Body of pancreas (tissue), 4 donors: ENCODE results near the gene PRDM16. TPM values are rescaled to one million over a fixed set of nuclear protein-coding genes. Genes with fewer than 3 reads are reported as not detected.
A peak's percentile ranks its signal among the peaks of the same experiment; 100 is the strongest.

Experiments used
- ATAC-seq: fragments of 150-250 bp; one replicate; pipeline ENCODE4 v1.9.1; 2016
- DNase-seq, 4 donors: peaks; one replicate each; pipeline ENCODE4 v3.0.0-alpha.2; 2019
- H3K27ac ChIP-seq, 4 donors: fragments of 200-600 bp; sonication (generic); 1 replicate in 3 of 4; 2 replicates in 1 of 4; pipeline versions ENCODE4 v1.5.1 to v1.6.1; 2016 to 2019; ENCODE audit warnings: mild to moderate bottlenecking in 1 of 4, mixed read lengths in 1 of 4, moderate library complexity in 1 of 4
- H3K27me3 ChIP-seq, 2 donors: fragments of 200-600 bp; sonication (generic); one replicate each; pipeline ENCODE4 v1.6.0; 2016; ENCODE audit warnings: mild to moderate bottlenecking in 1 of 2
- H3K36me3 ChIP-seq, 2 donors: fragments of 200-600 bp; sonication (generic); replicated peaks in 1 of 2; 2 replicates each; pipeline ENCODE4 v1.5.1; 2016; ENCODE audit warnings: low read depth in 2 of 2; ENCODE audit not compliant: insufficient read depth in 1 of 2
- H3K4me1 ChIP-seq: fragments of 200-600 bp; sonication (generic); one replicate; pipeline ENCODE4 v1.6.0; 2016
- H3K4me3 ChIP-seq, 2 donors: fragments of 200-600 bp; sonication (generic); 1 replicate in 1 of 2; 2 replicates in 1 of 2; pipeline ENCODE4 v1.5.1; 2016 to 2019
- H3K9me3 ChIP-seq, 3 donors: fragments of 200-600 bp; sonication (generic); 1 replicate in 2 of 3; 2 replicates in 1 of 3; pipeline ENCODE4 v1.5.1; 2016
- CTCF ChIP-seq, 7 experiments: fragments of 450-650 bp in 4 of 7; fragments of 200-600 bp in 3 of 7; sonication (generic) in 3 of 7; IDR thresholded peaks; one replicate each; pipeline ENCODE4 v1.5.1; 2016 to 2019; ENCODE audit warnings: antibody characterized with exemption in 7 of 7
- POLR2A ChIP-seq, 3 donors: fragments of 450-650 bp; IDR thresholded peaks; one replicate each; pipeline ENCODE4 v1.6.1; 2016; ENCODE audit warnings: antibody characterized with exemption in 3 of 3, mild to moderate bottlenecking in 2 of 3
- WGBS, 2 donors: methylation state at CpG; one replicate each; pipeline ENCODE4 v1.1.5; 2017; 5-methylcytosine and 5-hydroxymethylcytosine counted together
- intact Hi-C: fragments of 100-400 bp; cut with DNase I; formaldehyde crosslinking; loops from one replicate; pipeline ENCODE4 v1.15.1; 2023
- total RNA-seq, 2 donors: library from RNA; depleted of rRNA; stranded (reverse); fragments of >200 nt; gene quantifications; one replicate each; pipeline ENCODE4 v1.1.0, GENCODE V29; 2016

Gene PRDM16
- total RNA-seq, 2 donors from 2014 or later = 15.2 to 16.6 TPM

DNA sequence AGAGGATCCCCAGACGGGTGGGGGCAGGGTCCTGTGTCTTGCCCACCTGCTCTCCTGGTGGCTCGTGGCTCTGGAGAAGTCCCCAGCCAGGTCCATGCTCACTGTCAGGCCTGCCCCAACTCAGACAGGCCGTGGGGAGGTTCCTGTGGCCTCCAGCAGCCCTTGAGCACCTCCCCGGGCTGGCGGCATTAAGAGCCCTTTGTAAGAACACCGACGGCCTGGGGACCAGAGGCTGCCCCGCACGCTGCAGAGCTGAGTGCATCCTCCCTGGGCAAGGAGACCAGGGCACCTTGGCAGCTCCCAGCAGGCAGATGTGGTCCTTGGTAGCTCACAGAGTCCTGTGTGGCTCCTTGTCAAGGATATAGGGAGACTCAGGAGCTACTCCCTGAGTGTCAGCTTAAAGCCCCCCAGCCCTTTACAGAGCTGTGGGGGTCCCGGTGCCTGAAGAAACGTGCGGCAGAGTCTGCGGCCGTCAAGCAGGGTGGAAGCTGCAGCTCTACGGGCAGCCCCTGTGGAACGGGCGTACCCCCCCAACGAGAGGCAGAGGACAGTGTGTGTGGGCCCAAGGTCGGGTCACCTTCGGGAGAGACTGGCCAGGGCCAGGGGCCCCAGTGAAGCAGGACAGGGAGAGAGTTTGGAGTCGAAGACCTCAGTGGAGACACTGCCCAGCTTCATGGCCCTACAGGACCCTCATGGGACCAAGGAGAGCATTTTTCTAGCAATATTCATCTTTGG is 118.6 kb downstream of the PRDM16 start:
- Histone ChIP-seq H3K4me3 (no peak overlapping the region), H3K9me3 (no peaks in the 10 kb centered on the region), H3K27ac (peak overlapping the region; percentile 71 to 82 (median 73)), H3K36me3 (no peaks in the 10 kb centered on the region), H3K27me3 (no peaks in the 10 kb centered on the region), H3K4me1 (peaks cover 40% of the 10 kb centered on the region)
- DNase-seq = no peak
- intact Hi-C loops = no loop called here
- 60 to 75% methylated on average over 12 to 21 of the region's 21 CpGs for WGBS, 2 donors
- ATAC-seq = no peak
- TF ChIP-seq POLR2A (IDR thresholded peaks at IDR 0.05) (no peak), CTCF (IDR thresholded peaks at IDR 0.05) (no peak)

- Histone ChIP-seq H3K36me3 (no peaks in the 10 kb centered on the region), H3K27me3 (no peaks in the 10 kb centered on the region), H3K27ac (peak overlapping the region; percentile 71 to 82 (median 73)), H3K4me1 (peaks cover 40% of the 10 kb centered on the region), H3K4me3 (no peak overlapping the region), H3K9me3 (no peaks in the 10 kb centered on the region)
- WGBS, 2 donors = 16 to 32% methylated on average over 17 to 34 of the region's 34 CpGs
- peak; percentile 78 for ATAC-seq
- intact Hi-C loops = no loop called here
- peak; percentile 60 to 72 (median 68) for DNase-seq
- TF ChIP-seq POLR2A (IDR thresholded peaks at IDR 0.05) (peak in 1 of 3 donors; percentile 31), CTCF (IDR thresholded peaks at IDR 0.05) (peak in 3 of 7 experiments; percentile 2 to 27 (median 21))
These were observed 119.4 kb downstream of the PRDM16 start for GRCh38 chr1:3188150-3188971.

DNA sequence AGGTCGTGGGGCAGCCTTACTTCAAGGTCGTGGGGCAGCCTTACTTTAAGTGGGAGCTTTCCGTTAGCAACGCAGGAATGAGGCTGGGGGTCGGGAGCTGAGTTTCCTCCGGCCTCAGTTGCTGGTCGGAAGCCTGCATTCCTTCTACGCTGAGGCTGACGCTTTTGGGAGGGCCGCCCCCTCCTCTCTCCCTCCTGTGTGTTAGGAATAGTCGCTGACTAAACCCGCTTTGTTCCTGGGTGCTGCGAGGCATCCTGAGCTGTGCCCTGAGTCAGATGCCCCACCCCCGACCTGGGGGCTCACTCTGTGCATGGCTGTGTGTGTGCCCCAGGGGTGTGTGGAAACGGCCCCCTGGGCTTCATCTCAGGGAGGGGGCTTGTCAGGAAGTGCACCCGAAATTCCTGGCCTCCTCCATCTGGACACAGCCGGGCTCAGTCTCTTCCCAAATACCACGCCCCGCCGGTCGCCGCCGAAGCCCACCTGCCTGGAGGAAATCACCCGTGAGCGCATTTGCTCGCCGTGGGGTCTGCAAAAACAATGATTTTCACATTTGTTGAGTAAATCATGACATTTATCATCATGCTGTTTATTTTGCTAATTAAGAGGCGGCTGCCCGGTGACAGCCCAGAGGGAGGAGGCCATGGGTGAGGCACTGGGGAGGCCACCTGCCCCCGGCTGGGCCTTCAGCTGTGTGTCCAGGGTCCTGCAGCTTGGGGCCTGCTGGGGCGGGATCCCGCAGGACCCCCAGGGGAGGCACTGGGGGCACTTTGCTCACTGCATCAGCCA is 121.4 kb downstream of the PRDM16 start:
- Histone ChIP-seq H3K27me3 (no peaks in the 10 kb centered on the region), H3K4me1 (peaks cover 40% of the 10 kb centered on the region), H3K27ac (peak overlapping the region; percentile 15 to 61 (median 50)), H3K9me3 (no peaks in the 10 kb centered on the region), H3K4me3 (no peak overlapping the region), H3K36me3 (no peaks in the 10 kb centered on the region)
- intact Hi-C loops = no loop called here
- 68 to 70% methylated on average over 17 to 30 of the region's 32 CpGs for WGBS, 2 donors
- DNase-seq (no peak), ATAC-seq (no peak)
- no peak for TF ChIP-seq CTCF (IDR thresholded peaks at IDR 0.05)
- no peak for TF ChIP-seq POLR2A (IDR thresholded peaks at IDR 0.05)

DNA sequence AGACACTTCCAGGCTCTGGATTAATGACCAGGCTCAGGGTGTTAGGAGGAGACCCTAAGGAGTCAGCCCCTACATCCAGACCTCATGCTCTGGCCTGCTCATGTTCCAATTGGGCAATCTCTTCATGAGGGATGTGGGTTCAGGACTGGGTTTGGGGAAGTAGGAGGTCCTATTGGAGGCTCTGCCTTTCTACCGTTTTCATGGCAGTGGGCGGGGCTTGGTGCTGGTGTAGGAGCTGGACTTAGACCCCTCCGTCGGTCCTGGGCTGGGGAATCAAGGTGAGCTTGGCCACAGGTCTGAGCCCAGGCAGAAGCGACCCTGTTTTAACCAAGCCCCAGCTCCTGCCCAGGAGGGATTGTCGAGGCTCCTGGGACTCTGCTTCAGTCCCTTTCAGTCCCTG is 123.4 kb downstream of the PRDM16 start:
- DNase-seq = no peak
- TF ChIP-seq POLR2A (IDR thresholded peaks at IDR 0.05) (no peak), CTCF (IDR thresholded peaks at IDR 0.05) (no peak)
- no peak for ATAC-seq
- intact Hi-C loops = no loop called here
- H3K27me3 ChIP-seq = no peaks in the 10 kb centered on the region
- H3K36me3 ChIP-seq = no peaks in the 10 kb centered on the region
- 70 to 80% methylated on average over 5 to 6 of the region's 6 CpGs for WGBS, 2 donors
- H3K9me3 ChIP-seq = no peaks in the 10 kb centered on the region
- H3K27ac ChIP-seq = no peak overlapping the region
- peaks cover 27% of the 10 kb centered on the region for H3K4me1 ChIP-seq
- no peak overlapping the region for H3K4me3 ChIP-seq
